Measurements from ENCODE around the gene KIAA0825.

- TF ChIP-seq, protein P1, sequence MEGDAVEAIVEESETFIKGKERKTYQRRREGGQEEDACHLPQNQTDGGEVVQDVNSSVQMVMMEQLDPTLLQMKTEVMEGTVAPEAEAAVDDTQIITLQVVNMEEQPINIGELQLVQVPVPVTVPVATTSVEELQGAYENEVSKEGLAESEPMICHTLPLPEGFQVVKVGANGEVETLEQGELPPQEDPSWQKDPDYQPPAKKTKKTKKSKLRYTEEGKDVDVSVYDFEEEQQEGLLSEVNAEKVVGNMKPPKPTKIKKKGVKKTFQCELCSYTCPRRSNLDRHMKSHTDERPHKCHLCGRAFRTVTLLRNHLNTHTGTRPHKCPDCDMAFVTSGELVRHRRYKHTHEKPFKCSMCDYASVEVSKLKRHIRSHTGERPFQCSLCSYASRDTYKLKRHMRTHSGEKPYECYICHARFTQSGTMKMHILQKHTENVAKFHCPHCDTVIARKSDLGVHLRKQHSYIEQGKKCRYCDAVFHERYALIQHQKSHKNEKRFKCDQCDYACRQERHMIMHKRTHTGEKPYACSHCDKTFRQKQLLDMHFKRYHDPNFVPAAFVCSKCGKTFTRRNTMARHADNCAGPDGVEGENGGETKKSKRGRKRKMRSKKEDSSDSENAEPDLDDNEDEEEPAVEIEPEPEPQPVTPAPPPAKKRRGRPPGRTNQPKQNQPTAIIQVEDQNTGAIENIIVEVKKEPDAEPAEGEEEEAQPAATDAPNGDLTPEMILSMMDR (conservative IDR thresholded peaks at IDR 0.05 in 1 of 2, IDR thresholded peaks at IDR 0.05 in 1 of 2; ENCODE audit: extremely low read depth in 1 of 2, insufficient read depth in 1 of 2, low read depth in 1 of 2, low read length in 2 of 2), result no peak
- no peak for TF ChIP-seq EZH2 (IDR thresholded peaks at IDR 0.05; ENCODE audit: borderline replicate concordance, low read length)
Measured at GRCh38 chr5:94283093-94283492, 335.3 kb downstream of the KIAA0825 start.
